ENCODE results near the gene LSM10.
A peak's percentile ranks its signal among the peaks of the same experiment; 100 is the strongest.

The LSM10 gene

GRCh38 chr1:36397378-36398230 is at the start of gene LSM10:
Gene LSM10 (minus strand): TSS chr1:36397908. CDS start chr1:36394129, 3,779 bp downstream.
- DNase-seq = peak; percentile 90 to 99 (median 96)
- intact Hi-C loops (cut with DNase I) = no loop called here

GRCh38 chr1:36447450-36447849 is 49.7 kb upstream of the LSM10 start:
- intact Hi-C loops (cut with DNase I) = no loop called here

GRCh38 chr1:36446746-36447145 is 49.0 kb upstream of the LSM10 start:
- peak in 1 of 10 donors; percentile 5 for DNase-seq
- intact Hi-C loops (cut with DNase I) = no loop called here

More at GRCh38 chr1:36447450-36447849, 49.7 kb upstream of the LSM10 start:
- no peak for DNase-seq

- peak in 2 of 10 donors; percentile 57 to 67 for DNase-seq
- intact Hi-C loops (cut with DNase I) = no loop called here
Observed at GRCh38 chr1:36446271-36446670, 48.6 kb upstream of the LSM10 start.

GRCh38 chr1:36443297-36443696 is 45.6 kb upstream of the LSM10 start:
- DNase-seq = peak in 1 of 10 donors; percentile 7
- intact Hi-C loops (cut with DNase I) = no loop called here

GRCh38 chr1:36442337-36442736 is 44.6 kb upstream of the LSM10 start:
- intact Hi-C loops (cut with DNase I) = no loop called here
- no peak for DNase-seq

- intact Hi-C loops (cut with DNase I) = no loop called here
Observed at GRCh38 chr1:36440646-36441045, 42.9 kb upstream of the LSM10 start.

GRCh38 chr1:36440044-36440443 is 42.3 kb upstream of the LSM10 start:
- intact Hi-C loops (cut with DNase I) = no loop called here
- no peak for DNase-seq

More at GRCh38 chr1:36440646-36441045, 42.9 kb upstream of the LSM10 start:
- DNase-seq = no peak

- intact Hi-C loops (cut with DNase I) = no loop called here
- DNase-seq = no peak
Observed at GRCh38 chr1:36438715-36439114, 41.0 kb upstream of the LSM10 start.

GRCh38 chr1:36436821-36437220 is 39.1 kb upstream of the LSM10 start:
- intact Hi-C loops (cut with DNase I) = no loop called here
- no peak for DNase-seq

GRCh38 chr1:36433102-36433501 is 35.4 kb upstream of the LSM10 start:
- no peak for DNase-seq
- intact Hi-C loops (cut with DNase I) = no loop called here

GRCh38 chr1:36432616-36433015 is 34.9 kb upstream of the LSM10 start:
- intact Hi-C loops (cut with DNase I) = no loop called here
- DNase-seq = no peak

GRCh38 chr1:36425791-36426190 is 28.1 kb upstream of the LSM10 start:
- intact Hi-C loops (cut with DNase I) = no loop called here

GRCh38 chr1:36421649-36422048 is 23.9 kb upstream of the LSM10 start:
- DNase-seq = no peak
- intact Hi-C loops (cut with DNase I) = no loop called here

More at GRCh38 chr1:36425791-36426190, 28.1 kb upstream of the LSM10 start:
- peak in 6 of 10 donors; percentile 29 to 86 (median 62) for DNase-seq

- intact Hi-C loops (cut with DNase I) = loop anchor here (1.0 kb wide), 1 partner anchor 79 kb away; no protein-coding TSS in a partner anchor
- peak; percentile 72 to 98 (median 96) for DNase-seq
Observed at GRCh38 chr1:36420836-36421317, 23.2 kb upstream of the LSM10 start.

GRCh38 chr1:36420409-36420808 is 22.7 kb upstream of the LSM10 start:
- intact Hi-C loops (cut with DNase I) = loop anchor here (1.0 kb wide), 1 partner anchor 78 kb away; no protein-coding TSS in a partner anchor

GRCh38 chr1:36419569-36419968 is 21.9 kb upstream of the LSM10 start:
- intact Hi-C loops (cut with DNase I) = no loop called here
- DNase-seq = no peak

More at GRCh38 chr1:36420409-36420808, 22.7 kb upstream of the LSM10 start:
- peak in 1 of 10 donors; percentile 8 for DNase-seq

- intact Hi-C loops (cut with DNase I) = no loop called here
- no peak for DNase-seq
Observed at GRCh38 chr1:36419140-36419539, 21.4 kb upstream of the LSM10 start.

GRCh38 chr1:36417931-36418330 is 20.2 kb upstream of the LSM10 start:
- intact Hi-C loops (cut with DNase I) = no loop called here
- peak in 1 of 10 donors; percentile 23 for DNase-seq

- DNase-seq = peak in 1 of 10 donors; percentile 25
- intact Hi-C loops (cut with DNase I) = no loop called here
Observed at GRCh38 chr1:36415661-36416326, 18.1 kb upstream of the LSM10 start.

- intact Hi-C loops (cut with DNase I) = no loop called here
- no peak for DNase-seq
Observed at GRCh38 chr1:36414384-36414783, 16.7 kb upstream of the LSM10 start.

Measured in posterior cingulate gyrus (tissue), 11 donors.